K562 (cell line): ENCODE data around the gene STAB2. TPM values are rescaled to one million over a fixed set of nuclear protein-coding genes. Genes with fewer than 3 reads are reported as not detected.

Experiments used
- ATAC-seq: fragments of 200-7000 bp; cut with Tn5 transposase; 3 replicates; pipeline ENCODE4 v1.9.1; 2020; ENCODE audit warnings: moderate library complexity
- BruUV-seq: library from RNA; stranded (reverse); fragments of 400-500 nt; replicated peaks from 2 replicates; lab custom pipeline; 2021; lab: Mats Ljungman, UMichigan
- CTCF ChIA-PET: fragments of 300-600 bp; formaldehyde crosslinking; extraction: SDS; loops from one replicate; lab custom pipeline; 2021; ENCODE audit warnings: low intra/inter-chr PET ratio; lab: Yijun Ruan, JAX
- POLR2A ChIA-PET: fragments of 300-600, 350-650 bp; sonication (Branson Sonifier 250); formaldehyde crosslinking; extraction: SDS; loops from one replicate; lab custom pipeline; 2021; ENCODE audit warnings: antibody characterized with exemption, inconsistent platforms; lab: Yijun Ruan, JAX
- DNase-seq, 4 experiments: peaks; one replicate each; pipeline versions ENCODE4 v3.0.0 to v3.0.0-alpha.2; 2011 to 2018; ENCODE audit warnings: low spot score in 3 of 4, mixed read lengths in 3 of 4; ENCODE audit errors: extremely low read depth in 1 of 4
- FAIRE-seq: peaks from 2 replicates; lab custom pipeline; 2011; peaks lifted over from hg19 to GRCh38; lab: Jason Lieb, UNC
- H2AFZ ChIP-seq: 2 replicates; pipeline ENCODE4 v1.6.0; 2011; ENCODE audit warnings: low read depth, low read length, control low read depth, inconsistent platforms
- H3K27ac ChIP-seq: fragments of 200-600 bp; 3 replicates; pipeline ENCODE4 v1.8.0; 2011; ENCODE audit warnings: low read depth, mild to moderate bottlenecking, control low read depth, inconsistent platforms, low read length, moderate library complexity, mixed read lengths; ENCODE audit errors: extremely low read depth
- H3K27me3 ChIP-seq, 2 experiments: fragments of 300-600 bp in 1 of 2; 2 replicates in 1 of 2; 3 replicates in 1 of 2; pipeline versions ENCODE4 v1.6.0 to v1.8.0; 2011; ENCODE audit warnings: inconsistent platforms in 2 of 2, low read length in 2 of 2, mild to moderate bottlenecking in 1 of 2, mixed read lengths in 1 of 2, moderate library complexity in 1 of 2; ENCODE audit not compliant: control insufficient read depth in 2 of 2, insufficient read depth in 2 of 2
- H3K36me3 ChIP-seq: fragments of 300-600 bp; 3 replicates; pipeline ENCODE4 v1.8.0; 2011; ENCODE audit warnings: mild to moderate bottlenecking, low read length, inconsistent platforms; ENCODE audit not compliant: control insufficient read depth, insufficient read depth
- H3K4me1 ChIP-seq, 2 experiments: fragments of 200-600 bp in 1 of 2; replicated peaks in 1 of 2; 2 replicates in 1 of 2; 3 replicates in 1 of 2; pipeline versions ENCODE4 v1.5.1 to v1.8.0; 2011; ENCODE audit warnings: inconsistent platforms in 2 of 2, low read length in 2 of 2, mild to moderate bottlenecking in 1 of 2, mixed read lengths in 1 of 2, moderate library complexity in 1 of 2; ENCODE audit not compliant: control insufficient read depth in 2 of 2, insufficient read depth in 2 of 2
- H3K4me2 ChIP-seq: 2 replicates; pipeline ENCODE4 v1.6.1; 2011; ENCODE audit warnings: low read length, control low read depth, inconsistent platforms, mixed read lengths; ENCODE audit not compliant: insufficient read depth
- H3K4me3 ChIP-seq: fragments of 200-600 bp; sonication (generic), shearing (Covaris generic); 2 replicates; pipeline ENCODE4 v1.5.1; 2016; ENCODE audit warnings: control low read depth, inconsistent platforms
- H3K79me2 ChIP-seq: fragments of 200-600 bp; 3 replicates; pipeline ENCODE4 v1.8.0; 2011; ENCODE audit warnings: low read length, inconsistent platforms; ENCODE audit not compliant: control insufficient read depth, insufficient read depth
- H3K9ac ChIP-seq, 2 experiments: 2 replicates each; pipeline versions ENCODE4 v1.6.0 to v1.6.1; 2011; ENCODE audit warnings: low read depth in 2 of 2, low read length in 2 of 2, control low read depth in 1 of 2, inconsistent platforms in 1 of 2, mild to moderate bottlenecking in 1 of 2, mixed read lengths in 1 of 2; ENCODE audit not compliant: insufficient read depth in 1 of 2
- H3K9me1 ChIP-seq: one replicate; pipeline ENCODE4 v1.6.0; 2011; ENCODE audit warnings: inconsistent platforms, mild to moderate bottlenecking, low read length, moderate library complexity; ENCODE audit not compliant: control insufficient read depth, insufficient read depth
- H3K9me3 ChIP-seq: replicated peaks from 2 replicates; pipeline ENCODE4 v1.5.1; 2011; ENCODE audit warnings: low read depth, low read length, inconsistent platforms; ENCODE audit not compliant: control insufficient read depth, insufficient read depth
- H4K20me1 ChIP-seq: replicated peaks from 2 replicates; pipeline ENCODE4 v1.6.1; 2011; ENCODE audit warnings: low read length, inconsistent platforms, mixed read lengths; ENCODE audit not compliant: control insufficient read depth, insufficient read depth
- ADNP ChIP-seq: fragments of 200-800 bp; sonication (Bioruptor generic); IDR thresholded peaks from 2 replicates; pipeline ENCODE4 v1.6.1; 2016; ENCODE audit warnings: missing genetic modification characterization, missing compliant biosample characterization
- BCOR ChIP-seq: fragments of 450-650 bp; IDR thresholded peaks from 2 replicates; pipeline ENCODE4 v1.6.1; 2016
- HEY1 ChIP-seq: fragments of 250-450 bp; sonication (Bioruptor Pico); IDR thresholded peaks from 2 replicates; pipeline ENCODE4 v1.5.0; 2020; ENCODE audit warnings: mild to moderate bottlenecking, moderate library complexity, borderline replicate concordance
- MAFG ChIP-seq: fragments of 450-650 bp; conservative IDR thresholded peaks from 2 replicates; pipeline ENCODE4 v1.6.1; 2016; ENCODE audit warnings: missing genetic modification characterization, missing compliant biosample characterization
- MAZ ChIP-seq, 2 experiments: fragments of 450-650 bp in 1 of 2; sonication (generic) in 1 of 2; formaldehyde crosslinking; IDR thresholded peaks in 1 of 2; conservative IDR thresholded peaks in 1 of 2; 2 replicates each; pipeline versions ENCODE4 v1.4.0 to v1.5.0; 2020; ENCODE audit warnings: mild to moderate bottlenecking in 1 of 2, missing genetic modification reagents in 1 of 2
- NR2C1 ChIP-seq, 2 experiments: fragments of 450-650 bp; IDR thresholded peaks; 2 replicates each; pipeline ENCODE4 v1.6.1; 2017; ENCODE audit warnings: mild to moderate bottlenecking in 2 of 2, antibody characterized with exemption in 1 of 2, inconsistent platforms in 1 of 2, missing compliant biosample characterization in 1 of 2, missing genetic modification characterization in 1 of 2
- NR2C2 ChIP-seq, 2 experiments: fragments of 200-800 bp in 1 of 2; sonication (Bioruptor generic) in 1 of 2; sonication (generic) in 1 of 2; formaldehyde crosslinking in 1 of 2; IDR thresholded peaks; 2 replicates each; pipeline versions ENCODE4 v1.6.1 to v1.8.0; 2016 to 2022; ENCODE audit warnings: mild to moderate bottlenecking in 1 of 2, missing compliant biosample characterization in 1 of 2, missing genetic modification characterization in 1 of 2, missing genetic modification reagents in 1 of 2
- RBM25 ChIP-seq: fragments of 200-400 bp; formaldehyde crosslinking; IDR thresholded peaks from 2 replicates; pipeline ENCODE4 v1.6.1; 2018; ENCODE audit warnings: low read length, low read depth, moderate library complexity; ENCODE audit not compliant: severe bottlenecking
- RERE ChIP-seq: sonication (generic); formaldehyde crosslinking; IDR thresholded peaks from 2 replicates; pipeline ENCODE4 v1.8.0; 2023; ENCODE audit warnings: missing genetic modification reagents, mild to moderate bottlenecking, borderline replicate concordance
- XRCC5 ChIP-seq: fragments of 200-400 bp; formaldehyde crosslinking; IDR thresholded peaks from 2 replicates; pipeline ENCODE4 v1.6.1; 2017; ENCODE audit warnings: low read depth, mild to moderate bottlenecking, low read length
- ZNF75A ChIP-seq: fragments of 450-650 bp; formaldehyde crosslinking; IDR thresholded peaks from 2 replicates; pipeline ENCODE4 v1.4.0; 2020; ENCODE audit warnings: mild to moderate bottlenecking
- WGBS: fragments of 100-300 bp; shearing (Covaris generic); methylation state at CpG from one replicate; pipeline ENCODE4 v1.1.6; 2016; ENCODE audit warnings: low coverage, mixed read lengths; ENCODE audit not compliant: insufficient coverage; ENCODE audit errors: missing lambda C conversion rate; 5-methylcytosine and 5-hydroxymethylcytosine counted together
- in situ Hi-C: fragments of 300-500 bp; cut with MboI; formaldehyde crosslinking; loops from 4 replicates; pipeline ENCODE4 v1.15.0; 2018; ENCODE audit warnings: inconsistent platforms, mixed read lengths
- intact Hi-C: fragments of 100-400 bp; cut with micrococcal nuclease; formaldehyde crosslinking; loops from 2 replicates; pipeline ENCODE4 v1.14.2; 2022
- polyA plus RNA-seq, 8 experiments: library from polyadenylated mRNA; depleted of rRNA in 4 of 8; stranded (reverse) in 5 of 8; unstranded in 3 of 8; fragments of >200 nt; fragmentation: Nextera tagmentation in 2 of 8; fragmentation: Illumina TruSeq in 1 of 8; extraction: Ambion mirVana in 2 of 8; extraction: Trizol in 1 of 8; gene quantifications; 2 replicates each; pipeline versions ENCODE4 v1.2.1 to v1.2.3, GENCODE V29; 2011 to 2014; ENCODE audit warnings: inconsistent platforms in 1 of 8, missing spikeins in 1 of 8
- total RNA-seq, 7 experiments: library from RNA; depleted of rRNA in 6 of 7; stranded (reverse); fragments of >200 nt in 6 of 7; fragmentation: Illumina TruSeq in 2 of 7; extraction: Trizol in 2 of 7; gene quantifications; 2 replicates each; pipeline versions ENCODE4 v1.2.1 to v1.2.3, GENCODE V29; 2011 to 2021; ENCODE audit warnings: low replicate concordance in 1 of 7
- TF ChIP-seq, protein P1 (sequence below): fragments of 250-450 bp; sonication (Bioruptor Pico); IDR thresholded peaks from 2 replicates; pipeline ENCODE4 v1.8.0; 2022; ENCODE audit warnings: inconsistent platforms, mild to moderate bottlenecking, moderate library complexity, borderline replicate concordance

Gene STAB2
- total and polyA plus RNA-seq, 9 of the 15 experiments (the other 6 are each of a cell fraction or from before 2014, with no cell fraction given), result 0.10 TPM; not detected in 8

DNA sequence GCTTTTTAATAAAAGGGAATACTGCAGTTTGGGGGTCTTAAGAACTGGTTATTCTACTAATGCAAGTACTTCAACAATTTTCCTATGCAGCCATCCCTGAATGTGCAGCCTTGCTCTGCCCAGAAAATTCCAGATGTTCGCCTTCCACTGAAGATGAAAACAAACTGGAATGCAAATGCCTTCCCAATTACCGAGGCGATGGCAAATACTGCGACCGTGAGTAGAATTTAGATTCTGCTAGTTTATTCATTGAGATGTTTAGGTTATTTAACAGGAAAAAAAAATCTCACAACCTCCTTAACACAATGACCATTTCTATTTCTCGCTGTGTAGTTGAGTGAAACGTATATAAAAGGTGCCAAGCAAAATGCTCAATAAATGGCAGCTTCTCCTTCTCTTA, 49.9 kb downstream of the STAB2 start (continued):
- TF ChIP-seq XRCC5, result no peak
- TF ChIP-seq ZNF75A, result no peak
- no peak for TF ChIP-seq MAFG (tag)
- no peak for TF ChIP-seq NR2C2 (CRISPR knock-in tag; IDR thresholded peaks at IDR 0.05)
- no peak for TF ChIP-seq NR2C2 (tag; IDR thresholded peaks at IDR 0.05)
- TF ChIP-seq RERE (CRISPR knock-in tag), result no peak

GRCh38 chr12:103637429-103637828, 50.4 kb downstream of the STAB2 start:
- TF ChIP-seq ADNP (tag), result 0 out of 2 replicates have a peak, but pooled peaks have one; percentile 28
- TF ChIP-seq BCOR, result 0 out of 2 replicates have a peak, but pooled peaks have one; percentile 23
- TF ChIP-seq, protein P1, sequence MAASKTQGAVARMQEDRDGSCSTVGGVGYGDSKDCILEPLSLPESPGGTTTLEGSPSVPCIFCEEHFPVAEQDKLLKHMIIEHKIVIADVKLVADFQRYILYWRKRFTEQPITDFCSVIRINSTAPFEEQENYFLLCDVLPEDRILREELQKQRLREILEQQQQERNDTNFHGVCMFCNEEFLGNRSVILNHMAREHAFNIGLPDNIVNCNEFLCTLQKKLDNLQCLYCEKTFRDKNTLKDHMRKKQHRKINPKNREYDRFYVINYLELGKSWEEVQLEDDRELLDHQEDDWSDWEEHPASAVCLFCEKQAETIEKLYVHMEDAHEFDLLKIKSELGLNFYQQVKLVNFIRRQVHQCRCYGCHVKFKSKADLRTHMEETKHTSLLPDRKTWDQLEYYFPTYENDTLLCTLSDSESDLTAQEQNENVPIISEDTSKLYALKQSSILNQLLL (CRISPR knock-in tag), result no peak
- no peak for TF ChIP-seq NR2C2 (CRISPR knock-in tag; IDR thresholded peaks at IDR 0.05)
- peak; percentile 41; the same call in 1 of the 2 replicates for TF ChIP-seq NR2C2 (tag; IDR thresholded peaks at IDR 0.05)
- no peak for TF ChIP-seq HEY1 (CRISPR knock-in tag)
- 0 out of 2 replicates have a peak, but pooled peaks have one; percentile 21 for TF ChIP-seq NR2C1 (IDR thresholded peaks at IDR 0.05)
- TF ChIP-seq NR2C1 (tag; IDR thresholded peaks at IDR 0.05), result peak; percentile 54; the same call in 1 of the 2 replicates
- peak; percentile 88 for TF ChIP-seq RBM25
- TF ChIP-seq MAZ (CRISPR knock-in tag; conservative IDR thresholded peaks at IDR 0.05 in 1 of 2, IDR thresholded peaks at IDR 0.05 in 1 of 2), result no peak
- Histone ChIP-seq H4K20me1 (no peaks in the 10 kb centered on the region), H3K4me1 (no peaks in the 10 kb centered on the region), H2AFZ (no peak overlapping the region), H3K4me3 (no peak overlapping the region), H3K9ac (no peak overlapping the region), H3K36me3 (no peaks in the 10 kb centered on the region), H3K79me2 (no peaks in the 10 kb centered on the region), H3K9me1 (peaks cover 3% of the 10 kb centered on the region), H3K9me3 (no peaks in the 10 kb centered on the region), H3K27me3 (peaks cover 0 to 11% of the 10 kb centered on the region in 2 experiments; a peak in 3 of 5 replicates), H3K27ac (no peak overlapping the region), H3K4me2 (no peak overlapping the region)
- in situ Hi-C loops (no loop called here), intact Hi-C loops (loop anchor here (10.0 kb wide), 1 partner anchor 143 kb away; the partner anchor contains the start of gene C12orf42)
- no TSS peak for BruUV-seq
- ATAC-seq (no peak), DNase-seq (no peak), FAIRE-seq (no peak)
- CTCF ChIA-PET, result no interaction called here
- POLR2A ChIA-PET, result no interaction called here
- WGBS, result 0% methylated on average over 2 of the region's 2 CpGs
